Lung (tissue), 12 donors: ENCODE results near the gene LIPG. TPM values are rescaled to one million over a fixed set of nuclear protein-coding genes. Genes with fewer than 3 reads are reported as not detected.
"Not testable (repeated sequence)": the region's sequence is repeated elsewhere in the genome, so short reads cannot be mapped to it uniquely, and the experiment has no call there.

Experiments
- ATAC-seq: fragments of 200-7000 bp; cut with Tn5 transposase; one replicate; pipeline ENCODE4 v1.9.1; 2020; ENCODE audit warnings: moderate number of reproducible peaks; ENCODE audit not compliant: insufficient read depth, low FRiP score
- DNase-seq, 3 donors: peaks; one replicate each; pipeline ENCODE4 v3.0.0-alpha.2; 2013 to 2017
- H3K27ac ChIP-seq, 2 donors: one replicate each; pipeline ENCODE4 v1.5.1; 2013; ENCODE audit warnings: mild to moderate bottlenecking in 2 of 2, moderate library complexity in 2 of 2, control low read depth in 1 of 2, inconsistent platforms in 1 of 2, low read depth in 1 of 2, low read length in 1 of 2
- H3K27me3 ChIP-seq, 3 donors: one replicate each; pipeline ENCODE4 v1.5.1; 2013; ENCODE audit warnings: low read length in 2 of 3; ENCODE audit not compliant: control insufficient read depth in 3 of 3, insufficient read depth in 3 of 3
- H3K36me3 ChIP-seq, 4 donors: one replicate each; pipeline ENCODE4 v1.5.1; 2013; ENCODE audit warnings: low read length in 4 of 4, mild to moderate bottlenecking in 1 of 4, moderate library complexity in 1 of 4; ENCODE audit not compliant: control insufficient read depth in 4 of 4, insufficient read depth in 4 of 4
- H3K4me1 ChIP-seq, 5 donors: one replicate each; pipeline ENCODE4 v1.5.1; 2013; ENCODE audit warnings: low read length in 5 of 5, mild to moderate bottlenecking in 2 of 5, moderate library complexity in 1 of 5; ENCODE audit not compliant: control insufficient read depth in 5 of 5, insufficient read depth in 5 of 5
- H3K4me3 ChIP-seq: one replicate; pipeline ENCODE4 v1.5.1; 2013; ENCODE audit warnings: mild to moderate bottlenecking, control low read depth, moderate library complexity
- H3K9ac ChIP-seq, 2 donors: one replicate each; pipeline ENCODE4 v1.5.1; 2013; ENCODE audit warnings: low read length in 2 of 2, control low read depth in 1 of 2; ENCODE audit not compliant: insufficient read depth in 1 of 2
- H3K9me3 ChIP-seq, 4 donors: one replicate each; pipeline ENCODE4 v1.5.1; 2013; ENCODE audit warnings: low read length in 3 of 4, mild to moderate bottlenecking in 1 of 4, moderate library complexity in 1 of 4; ENCODE audit not compliant: control insufficient read depth in 4 of 4, insufficient read depth in 3 of 4
- WGBS, 2 donors: extraction: QIAGEN DNeasy Blood & Tissue Kit; methylation state at CpG; one replicate each; pipeline ENCODE4 v1.1.7; 2013; 5-methylcytosine and 5-hydroxymethylcytosine counted together
- polyA plus RNA-seq, 2 donors: library from polyadenylated mRNA; stranded (reverse); fragments of 200-250 nt; gene quantifications; one replicate each; pipeline ENCODE4 v1.2.1, GENCODE V29; 2013
- total RNA-seq, 2 donors: library from RNA; depleted of rRNA in 1 of 2; stranded (reverse); fragments of >200 nt in 1 of 2; gene quantifications; one replicate each; pipeline ENCODE4 v1.2.1, GENCODE V29; 2014 to 2021
- TF ChIP-seq, protein P1 (sequence below): IDR thresholded peaks from 2 replicates; pipeline ENCODE4 v1.5.1; 2012; ENCODE audit warnings: mild to moderate bottlenecking; ENCODE audit errors: control extremely low read depth, extremely low read depth
- donor health status: control.
- donor health status: control.
- donor health status: Bipolar disorder and iron deficiency.
- donor health status: healthy.
- donor health status: DM: yes; HTN: yes; CAD: no.

The LIPG gene
- total and polyA plus RNA-seq, 4 donors: 3.7 to 93.9 (median 9.7) TPM

DNA sequence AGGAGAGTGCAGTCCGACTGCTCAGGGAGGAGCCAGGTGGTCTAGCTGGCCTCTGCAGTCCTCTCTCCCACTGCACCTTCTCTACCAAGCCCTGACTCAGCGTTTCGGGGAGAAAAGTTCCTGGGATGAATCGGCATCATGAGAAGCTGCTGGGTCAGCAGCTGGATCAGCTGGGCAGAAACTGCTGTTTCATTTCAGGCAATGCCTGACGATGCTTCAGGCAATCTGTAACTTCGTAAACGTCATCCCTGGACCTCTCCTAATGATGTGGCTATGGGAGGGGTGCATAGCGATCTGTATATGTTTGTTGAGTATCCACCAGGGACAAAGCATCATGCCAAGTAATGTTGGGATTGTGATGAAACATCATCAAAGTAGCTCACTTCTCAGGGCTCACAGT lies 20.7 kb downstream of the LIPG start:
- DNase-seq (peak in 2 of 3 donors; percentile 29 to 46), ATAC-seq (no peak)
- Histone ChIP-seq H3K27me3 (no peaks in the 10 kb centered on the region), H3K4me3 (no peak overlapping the region), H3K9me3 (no peaks in the 10 kb centered on the region), H3K36me3 (no peaks in the 10 kb centered on the region), H3K4me1 (peaks cover 0 to 3% (median 0%) of the 10 kb centered on the region in 5 donors), H3K9ac (no peak overlapping the region), H3K27ac (no peak overlapping the region)
- 82 to 86% methylated on average over 8 of the region's 8 CpGs for WGBS, 2 donors
- TF ChIP-seq, protein P1, sequence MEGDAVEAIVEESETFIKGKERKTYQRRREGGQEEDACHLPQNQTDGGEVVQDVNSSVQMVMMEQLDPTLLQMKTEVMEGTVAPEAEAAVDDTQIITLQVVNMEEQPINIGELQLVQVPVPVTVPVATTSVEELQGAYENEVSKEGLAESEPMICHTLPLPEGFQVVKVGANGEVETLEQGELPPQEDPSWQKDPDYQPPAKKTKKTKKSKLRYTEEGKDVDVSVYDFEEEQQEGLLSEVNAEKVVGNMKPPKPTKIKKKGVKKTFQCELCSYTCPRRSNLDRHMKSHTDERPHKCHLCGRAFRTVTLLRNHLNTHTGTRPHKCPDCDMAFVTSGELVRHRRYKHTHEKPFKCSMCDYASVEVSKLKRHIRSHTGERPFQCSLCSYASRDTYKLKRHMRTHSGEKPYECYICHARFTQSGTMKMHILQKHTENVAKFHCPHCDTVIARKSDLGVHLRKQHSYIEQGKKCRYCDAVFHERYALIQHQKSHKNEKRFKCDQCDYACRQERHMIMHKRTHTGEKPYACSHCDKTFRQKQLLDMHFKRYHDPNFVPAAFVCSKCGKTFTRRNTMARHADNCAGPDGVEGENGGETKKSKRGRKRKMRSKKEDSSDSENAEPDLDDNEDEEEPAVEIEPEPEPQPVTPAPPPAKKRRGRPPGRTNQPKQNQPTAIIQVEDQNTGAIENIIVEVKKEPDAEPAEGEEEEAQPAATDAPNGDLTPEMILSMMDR: no peak

DNA sequence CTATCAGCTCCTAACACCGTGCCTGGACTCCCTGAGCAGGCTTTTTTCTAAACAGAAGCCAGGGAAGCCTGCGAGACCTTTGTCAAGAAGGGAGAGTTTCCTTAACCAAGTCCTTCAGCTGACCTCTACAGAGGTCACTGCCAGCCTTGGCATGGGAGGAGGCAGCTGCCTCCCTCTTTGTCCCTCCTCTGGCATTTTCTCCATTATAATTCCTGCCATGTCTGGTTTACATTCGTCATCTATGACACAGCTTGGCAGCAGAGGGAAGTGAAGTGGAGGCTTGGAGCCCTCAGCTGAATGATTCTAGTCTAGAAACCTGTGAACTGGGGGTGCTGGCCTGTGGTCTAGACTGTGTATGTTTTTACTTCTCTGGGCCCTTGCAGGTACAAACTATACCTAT lies 22.5 kb downstream of the LIPG start:
- no peak for ATAC-seq

DNA sequence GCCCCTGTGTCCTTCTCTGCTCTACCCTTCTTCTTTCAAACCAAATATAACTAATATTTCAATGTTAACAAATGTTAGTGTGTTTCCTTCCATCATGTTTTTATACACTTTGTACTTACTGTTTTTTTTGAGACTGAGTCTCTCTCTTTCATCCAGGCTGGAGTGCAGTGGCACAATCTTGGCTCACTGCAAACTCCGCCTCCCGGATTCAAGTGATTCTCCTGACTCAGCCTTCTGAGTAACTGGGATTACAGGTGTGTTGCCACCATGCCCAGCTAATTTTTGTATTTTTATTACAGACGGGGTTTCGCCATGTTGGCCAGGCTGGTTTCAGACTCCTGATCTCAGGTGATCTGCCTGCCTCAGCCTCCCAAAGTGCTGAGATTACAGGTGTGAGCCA lies 23.1 kb downstream of the LIPG start:
- not testable (repeated sequence) for H3K9ac ChIP-seq, DNase-seq, H3K27me3 ChIP-seq, H3K27ac ChIP-seq, H3K4me1 ChIP-seq, ATAC-seq, H3K4me3 ChIP-seq, H3K36me3 ChIP-seq, H3K9me3 ChIP-seq
- WGBS, 2 donors: 81 to 93% methylated on average over 4 of the region's 4 CpGs

More for the DNA sequence above, 22.5 kb downstream of the LIPG start:
- peaks cover 0 to 3% (median 0%) of the 10 kb centered on the region in 5 donors for H3K4me1 ChIP-seq
- peaks cover 0 to 2% (median 0%) of the 10 kb centered on the region in 4 donors for H3K36me3 ChIP-seq
- TF ChIP-seq, protein P1: no peak
- no peaks in the 10 kb centered on the region for H3K27me3 ChIP-seq
- H3K9me3 ChIP-seq: no peaks in the 10 kb centered on the region
- H3K27ac ChIP-seq: no peak overlapping the region
- 78 to 88% methylated on average over 3 of the region's 3 CpGs for WGBS, 2 donors
- no peak overlapping the region for H3K4me3 ChIP-seq
- no peak overlapping the region for H3K9ac ChIP-seq
- DNase-seq: no peak

DNA sequence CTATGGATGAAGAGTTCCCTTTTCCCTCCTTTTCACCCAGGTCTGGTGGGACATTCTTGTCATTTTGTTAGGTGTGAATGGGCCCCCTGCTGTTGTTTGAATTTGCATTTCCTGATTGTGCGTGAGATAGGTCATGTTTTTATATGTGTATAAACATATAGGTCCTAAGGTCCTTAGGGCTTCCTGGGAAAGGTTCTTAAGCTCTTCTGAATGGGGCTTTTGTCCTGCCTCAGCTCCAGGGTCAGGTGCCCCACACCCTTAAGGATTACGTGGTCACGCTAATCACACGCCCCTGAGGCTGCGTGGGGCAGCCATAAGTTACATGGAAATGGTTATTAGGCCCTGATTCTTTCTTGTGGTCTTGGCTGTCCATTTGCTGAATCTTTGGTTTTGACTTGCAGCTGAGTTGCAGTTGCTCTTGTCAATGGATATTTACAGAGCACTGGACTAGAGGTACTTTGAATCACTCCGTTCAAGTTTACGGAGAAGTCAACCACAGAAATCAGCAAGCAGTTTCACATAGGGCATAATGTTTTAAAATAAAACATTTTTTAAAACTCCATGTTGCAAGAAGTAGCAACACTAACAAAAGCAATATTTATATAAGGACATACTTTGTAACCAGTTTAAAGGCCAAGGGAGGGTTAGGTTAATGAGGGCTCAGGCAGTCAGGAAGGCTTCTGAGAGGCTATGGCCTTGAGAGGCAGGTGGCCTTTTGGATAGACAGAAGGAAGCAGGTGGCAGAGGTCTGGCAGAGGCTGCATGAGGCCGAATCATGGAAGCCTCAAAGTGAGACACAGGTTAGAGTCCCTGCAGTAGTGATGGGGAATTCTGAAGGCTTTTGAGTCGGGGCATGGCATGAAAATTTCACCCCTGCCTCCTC lies 24.2 kb downstream of the LIPG start:
- Histone ChIP-seq H3K27me3 (no peaks in the 10 kb centered on the region), H3K4me3 (no peak overlapping the region), H3K36me3 (peaks cover 0 to 4% (median 0%) of the 10 kb centered on the region in 4 donors), H3K27ac (no peak overlapping the region), H3K4me1 (peaks cover 0 to 3% (median 0%) of the 10 kb centered on the region in 5 donors), H3K9me3 (no peaks in the 10 kb centered on the region), H3K9ac (no peak overlapping the region)
- DNase-seq (no peak), ATAC-seq (no peak)
- TF ChIP-seq, protein P1: no peak
- 87 to 88% methylated on average over 9 of the region's 9 CpGs for WGBS, 2 donors
